Measurements from ENCODE around the gene DAB1.

The DAB1 gene

DNA sequence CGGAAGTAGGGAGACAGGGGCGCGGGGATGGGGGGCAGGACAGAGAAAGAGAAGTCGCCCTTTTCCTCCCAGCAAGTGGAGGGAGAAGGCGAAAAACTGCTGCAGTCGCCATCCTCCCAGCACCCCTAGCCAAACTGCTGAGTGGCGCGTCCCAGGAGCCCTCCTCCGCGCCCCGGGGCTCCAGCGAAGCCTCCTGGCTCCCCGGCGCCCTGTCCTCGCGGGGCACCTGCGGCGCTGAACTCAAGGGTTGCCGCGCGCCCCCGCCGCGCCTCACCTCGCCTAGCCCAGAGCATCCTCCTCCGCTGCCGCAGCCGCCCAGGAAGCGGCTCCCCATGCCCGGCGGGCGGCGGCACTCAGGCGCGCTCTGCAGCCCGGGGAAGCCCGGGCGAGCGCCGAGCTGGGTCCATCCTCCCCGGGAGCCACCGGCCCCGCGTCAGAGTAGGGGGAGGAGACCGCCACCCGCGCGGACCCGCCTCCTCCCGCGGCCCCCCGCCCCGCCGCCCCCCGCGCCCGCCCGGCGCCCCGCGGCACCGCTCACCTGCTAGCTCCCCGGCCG, at the start of gene DAB1:
Gene DAB1, minus strand, starts transcription at position 405 of the 556 bp plus-strand sequence. CDS start 133,030 bp downstream, outside the sequence.
- no peak for DNase-seq (ENCODE audit: low read depth in 3 of 3)

DNA sequence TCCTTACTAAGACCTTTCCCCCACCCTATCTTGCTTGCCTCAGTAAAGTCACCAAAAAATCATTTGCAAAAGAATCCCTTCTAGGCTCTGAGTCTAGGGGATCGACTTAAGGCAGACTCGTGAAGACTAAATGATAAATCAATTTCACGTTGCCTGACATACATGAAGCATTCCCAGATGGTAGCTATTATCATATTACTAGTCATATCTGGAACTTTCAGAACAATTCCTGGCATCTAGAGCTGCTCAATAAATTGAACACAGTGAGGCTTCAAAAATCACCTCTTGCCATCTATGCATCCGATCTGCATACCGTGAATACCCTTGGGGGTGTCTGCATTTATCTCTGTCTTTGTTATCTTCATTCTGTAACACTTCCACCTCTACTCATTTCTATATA, 49.6 kb upstream of the DAB1 start:
- DNase-seq (ENCODE audit: low read depth in 3 of 3): no peak

DNA sequence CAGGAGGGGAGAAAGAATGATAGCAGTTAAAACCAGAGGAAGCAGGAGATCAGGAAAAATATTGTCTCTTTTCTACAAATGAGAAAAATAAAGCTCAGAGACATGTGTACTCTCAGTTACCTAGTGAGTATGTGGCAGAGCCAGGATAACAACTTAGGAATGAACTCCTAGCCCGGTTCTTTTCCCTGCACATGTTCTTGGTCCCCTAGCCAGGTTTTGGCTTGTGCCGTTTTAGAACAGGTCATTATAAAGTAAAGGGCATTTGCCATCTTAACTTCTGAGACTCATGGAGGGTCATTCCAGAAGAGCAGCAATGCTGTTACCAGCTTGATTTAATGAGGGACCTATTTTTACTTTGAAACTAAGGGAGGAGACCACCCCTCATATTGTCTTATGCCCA, 48.1 kb upstream of the DAB1 start:
- no peak for DNase-seq (ENCODE audit: low read depth in 3 of 3)

DNA sequence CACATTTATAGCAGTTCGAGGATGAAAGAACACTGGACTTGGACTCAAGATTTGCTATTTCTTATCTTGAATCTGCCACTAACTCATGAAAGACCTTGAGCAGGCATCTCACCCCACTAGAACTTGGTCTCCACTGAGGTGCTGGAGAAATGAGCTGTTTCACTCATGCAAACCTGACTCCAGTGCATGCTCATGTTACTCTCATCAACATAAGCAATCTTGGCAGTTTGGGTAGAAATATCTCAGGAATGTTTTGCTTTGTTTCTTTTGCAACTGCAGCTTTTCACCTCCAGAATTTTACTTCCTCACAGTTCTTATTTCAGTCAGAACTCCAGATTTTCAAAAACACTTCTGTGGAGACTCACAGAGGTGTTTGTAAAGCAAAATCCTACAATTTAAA, 46.2 kb upstream of the DAB1 start:
- no peak for DNase-seq (ENCODE audit: low read depth in 3 of 3)

DNA sequence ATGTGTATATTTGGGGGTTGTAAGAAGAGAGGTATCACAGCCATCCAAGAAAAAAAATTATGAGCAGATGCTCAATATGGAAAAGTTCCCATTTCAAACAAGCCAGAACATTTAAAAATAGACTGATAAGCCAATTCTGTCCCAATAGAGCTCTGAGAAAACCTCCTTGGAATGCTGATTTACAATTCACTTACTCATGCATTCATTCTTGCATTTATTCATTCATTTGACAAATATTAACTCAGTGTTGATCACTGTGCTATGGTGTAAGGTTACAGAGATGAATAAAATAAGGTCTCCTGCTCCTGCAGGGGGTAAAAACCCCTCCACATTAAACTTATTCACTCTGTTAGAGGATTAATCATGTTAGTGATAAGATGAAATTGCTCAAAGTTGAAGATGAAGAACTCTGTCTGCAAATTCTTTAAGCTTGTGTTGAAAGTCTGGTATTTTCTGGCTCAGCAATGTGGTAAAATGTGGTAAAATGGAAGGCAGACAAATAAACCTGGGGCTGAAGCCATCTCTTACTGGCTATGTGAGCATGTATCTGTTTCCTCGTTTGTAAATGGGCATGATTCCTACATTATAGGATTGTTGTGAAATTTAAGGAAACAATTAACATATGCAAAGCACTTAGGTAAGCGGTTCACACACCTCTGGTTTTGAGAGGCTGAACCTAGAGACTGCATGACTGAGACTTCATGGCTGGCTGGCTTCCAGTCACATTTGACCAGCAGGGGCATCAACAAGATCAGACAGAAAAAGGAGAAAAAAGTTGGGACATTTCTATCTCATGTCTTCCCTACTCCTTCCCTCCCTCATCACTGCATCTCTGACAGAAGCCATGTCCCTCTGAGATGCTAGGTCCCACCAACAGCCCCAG, 45.0 kb upstream of the DAB1 start:
- DNase-seq (ENCODE audit: low read depth in 3 of 3): no peak

DNA sequence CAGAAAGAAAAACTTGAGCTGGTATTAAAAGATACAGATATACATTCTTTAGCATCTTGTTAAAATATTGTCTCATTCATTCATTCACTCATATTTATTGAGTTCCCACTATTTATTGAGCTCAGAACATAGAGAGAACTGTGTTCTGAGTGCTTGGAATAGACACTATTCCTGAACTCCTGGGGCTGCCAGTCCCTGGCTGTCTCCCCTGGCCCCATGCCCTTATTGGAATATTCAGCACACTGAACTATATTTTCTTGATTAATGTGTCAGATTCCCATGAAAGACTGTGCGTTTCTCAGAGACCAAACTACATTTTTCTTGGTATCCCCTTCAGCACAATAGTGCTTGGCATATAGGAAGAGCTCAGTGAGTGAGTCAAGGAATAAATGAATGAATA, 44.0 kb upstream of the DAB1 start:
- DNase-seq (ENCODE audit: low read depth in 3 of 3): no peak

DNA sequence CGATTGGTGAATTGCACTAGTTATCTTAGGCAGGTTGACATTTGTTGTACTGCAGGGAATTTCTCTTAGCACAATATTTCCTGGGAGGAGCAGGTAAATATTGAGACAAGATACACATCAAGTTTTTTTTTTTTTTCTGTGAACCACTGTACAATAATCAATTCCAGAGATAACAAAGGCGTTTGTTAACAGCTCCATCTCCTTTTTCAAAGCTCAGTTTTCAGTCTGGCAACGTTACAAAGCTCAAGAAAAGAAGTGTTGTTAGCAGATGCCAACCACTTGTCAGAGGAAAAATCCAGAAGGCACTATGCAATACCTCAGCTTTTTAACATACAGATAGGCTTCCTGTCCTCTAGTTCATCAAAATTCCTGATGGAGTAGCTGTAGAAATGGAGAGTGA, 40.9 kb upstream of the DAB1 start:
- no peak for DNase-seq (ENCODE audit: low read depth in 3 of 3)

DNA sequence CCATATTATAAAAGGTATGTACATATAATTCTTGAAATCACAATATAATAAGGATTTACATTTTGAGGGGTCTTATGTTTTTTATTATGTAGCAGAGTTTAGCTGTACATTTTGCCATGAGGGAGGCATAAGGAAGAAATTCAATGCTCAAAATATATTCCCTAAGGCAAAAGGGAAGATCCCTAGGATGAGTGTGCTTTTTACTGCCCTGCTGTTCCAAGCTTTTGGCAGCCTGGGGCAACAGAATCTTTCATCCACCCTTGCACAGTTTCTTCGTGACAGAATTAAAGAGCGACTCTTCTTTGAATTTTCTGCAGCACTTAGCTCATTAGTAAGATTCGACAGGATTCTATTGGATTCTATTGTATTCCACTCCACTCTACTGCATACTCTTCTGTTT, 39.5 kb upstream of the DAB1 start:
- no peak for DNase-seq (ENCODE audit: low read depth in 3 of 3)

DNA sequence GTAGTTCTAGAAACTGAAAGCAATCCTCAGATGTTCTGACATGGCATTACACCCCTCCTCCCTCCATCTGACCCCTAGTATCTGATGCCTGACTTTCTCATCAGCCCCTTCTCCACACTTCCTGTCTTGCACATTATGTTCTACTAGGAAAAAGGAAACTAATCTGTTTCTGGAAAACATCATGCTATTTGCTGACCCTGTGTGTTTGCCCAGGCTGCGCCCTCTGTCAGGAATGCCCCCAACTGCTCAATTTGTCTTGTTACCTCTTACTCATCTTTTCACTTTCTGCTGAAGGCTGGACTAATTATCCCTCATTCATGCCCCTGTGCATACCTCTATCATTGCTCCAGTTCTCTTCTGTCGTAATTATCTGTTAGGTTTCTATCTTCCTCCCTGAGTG, 37.5 kb upstream of the DAB1 start:
- no peak for DNase-seq (ENCODE audit: low read depth in 3 of 3)

DNA sequence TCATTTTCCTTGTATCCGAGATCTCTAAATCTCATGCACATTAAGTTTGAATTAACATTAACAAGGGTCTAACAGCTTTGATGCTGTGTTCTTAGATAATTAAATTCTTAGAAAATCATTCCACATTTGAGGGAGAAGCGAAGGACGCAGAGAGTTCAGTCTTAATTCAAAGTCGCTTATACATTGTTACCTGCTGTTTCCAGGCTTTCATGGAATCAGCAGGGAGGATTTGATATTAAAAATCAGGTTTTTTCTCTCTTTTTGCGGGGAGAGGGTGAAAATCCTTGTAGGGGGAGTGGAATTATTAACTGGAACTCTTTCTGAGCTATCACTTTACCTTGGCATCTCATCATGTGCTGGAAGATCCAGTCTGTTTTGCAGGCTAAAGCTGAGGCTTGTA, 27.7 kb upstream of the DAB1 start:
- DNase-seq (ENCODE audit: low read depth in 3 of 3): no peak

DNA sequence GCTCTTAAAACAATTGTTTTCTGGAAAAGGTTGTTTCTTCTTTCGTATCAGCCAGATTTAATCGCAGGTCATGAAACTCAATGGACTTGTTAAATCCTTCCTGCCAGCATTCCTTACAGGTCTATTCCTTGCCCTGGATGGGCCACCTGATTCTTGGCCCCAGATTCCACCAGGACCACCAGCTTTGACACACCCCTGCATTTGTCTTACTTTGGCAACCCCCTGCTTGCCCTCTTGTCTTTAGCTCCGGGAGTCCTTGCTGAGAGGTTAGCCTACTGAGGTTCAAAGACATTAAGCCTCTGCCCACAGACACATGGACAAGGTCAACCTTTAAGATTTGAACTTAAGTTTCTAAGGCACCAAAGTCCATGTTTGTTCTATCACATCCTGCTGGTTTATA, 27.1 kb upstream of the DAB1 start:
- no peak for DNase-seq (ENCODE audit: low read depth in 3 of 3)

DNA sequence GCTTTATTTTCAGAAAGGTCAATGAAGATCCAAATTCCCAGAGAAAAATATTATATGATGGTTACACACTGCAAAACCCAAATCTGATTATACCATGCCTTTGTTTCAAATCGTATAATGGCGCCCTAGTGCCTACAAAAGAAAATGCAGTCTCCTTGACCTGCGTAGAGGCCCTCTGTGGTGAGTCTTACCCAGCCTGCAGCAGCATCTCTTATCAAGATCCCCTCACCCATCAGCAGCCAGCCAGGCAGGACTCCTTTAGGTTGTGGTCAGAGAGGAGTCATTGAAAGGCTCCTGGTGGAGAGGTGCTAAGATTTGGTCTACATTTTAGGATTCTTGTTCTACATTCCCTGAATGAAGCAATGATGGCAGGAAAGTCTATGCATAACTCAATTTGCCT, 23.7 kb upstream of the DAB1 start:
- DNase-seq (ENCODE audit: low read depth in 3 of 3): no peak

DNA sequence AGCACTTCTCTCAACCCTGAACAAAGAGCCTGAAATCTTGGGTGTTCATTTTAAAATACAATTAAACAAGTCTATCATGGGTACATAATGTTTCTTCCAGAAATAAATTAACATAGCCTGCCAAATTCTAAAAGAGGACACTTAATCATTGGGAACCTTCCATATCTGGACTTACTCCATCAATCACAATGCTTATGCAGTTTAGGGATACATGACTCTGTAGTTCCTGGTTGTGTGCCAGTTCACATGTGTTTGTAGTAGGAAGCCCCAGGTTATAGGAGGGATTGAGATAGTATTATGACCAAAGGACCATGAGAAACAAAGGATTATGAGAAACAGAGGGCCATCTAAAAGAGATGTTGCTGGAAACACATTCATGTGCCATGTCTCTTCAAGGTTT, 19.1 kb upstream of the DAB1 start:
- no peak for DNase-seq (ENCODE audit: low read depth in 3 of 3)

DNA sequence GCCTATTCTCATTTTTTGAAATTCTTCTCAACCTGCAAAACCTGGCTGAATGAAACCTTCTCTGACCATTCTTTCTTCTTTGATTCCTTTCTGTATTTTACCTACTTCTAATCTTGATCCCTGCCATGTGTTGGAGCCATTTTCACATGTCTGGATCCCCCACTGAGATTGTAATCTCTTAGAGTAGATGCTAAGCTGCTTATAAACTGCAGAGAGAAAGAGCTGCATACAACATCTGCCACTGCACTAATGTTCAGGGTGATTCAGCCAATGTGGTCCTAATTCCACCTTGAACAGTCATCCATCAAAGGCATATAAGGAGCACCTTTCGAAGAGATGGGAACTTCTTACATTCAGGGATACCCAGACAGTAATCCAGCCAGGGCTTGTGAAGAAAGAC, 16.2 kb upstream of the DAB1 start:
- DNase-seq (ENCODE audit: low read depth in 3 of 3): no peak

DNA sequence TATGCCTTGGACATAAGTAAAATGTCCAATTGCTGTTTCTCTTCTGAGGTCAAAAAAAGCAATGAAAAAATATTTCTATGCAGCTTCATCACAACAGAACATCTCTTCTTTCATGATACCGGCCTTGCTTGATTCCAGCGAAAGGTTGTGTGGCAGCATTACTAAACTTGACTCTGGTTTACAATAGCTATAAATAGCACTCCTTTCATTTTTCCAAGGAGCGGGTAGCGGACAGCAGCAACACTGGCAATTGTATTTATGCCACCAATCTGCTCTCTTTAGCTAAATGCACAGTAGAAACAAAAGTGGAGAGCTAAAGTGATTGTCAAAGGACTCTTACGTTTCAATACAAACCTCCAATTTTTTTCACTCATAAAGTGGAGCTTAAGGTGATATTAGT, 7.5 kb upstream of the DAB1 start:
- DNase-seq (ENCODE audit: low read depth in 3 of 3): no peak

DNA sequence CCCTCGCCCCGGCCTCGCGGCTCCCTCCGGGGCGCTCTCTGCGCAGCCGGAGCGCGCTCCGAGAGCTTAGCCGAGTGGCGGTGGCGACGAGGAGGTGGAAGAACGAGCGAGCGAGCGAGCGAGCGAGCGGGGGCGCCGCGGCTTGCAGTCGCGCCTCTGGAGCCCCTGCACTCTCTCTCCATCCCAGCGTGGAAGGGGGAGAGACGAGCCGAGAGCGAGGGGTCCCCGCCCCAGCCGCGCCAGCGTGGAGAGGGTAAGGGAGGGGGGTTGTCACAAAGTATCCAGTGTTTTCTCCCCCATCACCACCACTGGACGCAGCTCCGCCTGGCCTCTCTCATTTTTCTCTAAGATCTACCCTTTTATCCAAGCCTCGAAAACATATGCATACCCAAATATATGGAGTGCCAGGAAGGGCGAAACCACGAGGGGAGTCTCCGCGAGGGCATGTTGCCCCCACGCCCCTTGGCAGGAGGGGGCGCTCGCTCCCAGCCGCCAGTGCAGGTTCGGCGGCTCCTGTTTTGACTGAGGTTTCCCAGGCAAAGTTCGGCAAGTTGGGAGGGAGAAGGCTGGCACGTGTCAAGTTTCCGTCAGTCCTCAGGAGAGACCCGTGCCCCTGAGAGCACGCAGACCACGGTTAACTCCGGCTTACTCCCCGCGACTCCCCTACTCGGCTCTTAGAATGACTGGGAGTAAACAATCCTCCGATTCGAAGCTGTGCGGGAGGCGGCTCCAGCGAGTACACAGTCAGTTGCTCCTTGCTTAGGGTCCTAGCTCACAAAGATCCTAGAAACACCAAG, 569 bp upstream of the DAB1 start:
- no peak for DNase-seq (ENCODE audit: low read depth in 3 of 3)

DNA sequence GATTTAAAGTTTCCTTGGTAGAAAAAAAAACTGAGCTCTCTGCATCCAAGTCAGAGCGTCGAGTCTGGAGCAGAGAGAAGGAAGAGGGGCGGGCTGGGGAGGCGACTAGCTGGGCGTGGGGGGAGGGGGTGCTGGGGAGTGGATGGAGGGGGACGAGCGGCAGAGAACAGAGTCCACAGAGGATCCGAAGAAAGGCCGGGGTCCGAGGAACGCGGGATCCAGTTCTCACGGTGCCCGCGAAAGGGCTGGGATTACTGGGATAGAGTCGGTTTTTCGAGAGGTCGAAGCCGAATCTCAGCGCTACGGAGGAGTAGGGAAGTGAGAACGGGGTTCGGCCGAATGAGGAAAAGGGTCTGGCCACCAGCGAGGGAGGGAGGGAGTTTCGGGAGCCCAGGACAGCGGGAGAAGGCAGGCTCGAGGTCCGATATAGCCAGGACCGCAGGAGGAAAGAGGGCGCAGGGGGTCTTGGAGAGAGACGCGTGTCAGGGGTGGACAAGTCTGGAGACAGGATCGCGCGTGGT, 665 bp downstream of the DAB1 start:
- no peak for DNase-seq (ENCODE audit: low read depth in 3 of 3)

DNA sequence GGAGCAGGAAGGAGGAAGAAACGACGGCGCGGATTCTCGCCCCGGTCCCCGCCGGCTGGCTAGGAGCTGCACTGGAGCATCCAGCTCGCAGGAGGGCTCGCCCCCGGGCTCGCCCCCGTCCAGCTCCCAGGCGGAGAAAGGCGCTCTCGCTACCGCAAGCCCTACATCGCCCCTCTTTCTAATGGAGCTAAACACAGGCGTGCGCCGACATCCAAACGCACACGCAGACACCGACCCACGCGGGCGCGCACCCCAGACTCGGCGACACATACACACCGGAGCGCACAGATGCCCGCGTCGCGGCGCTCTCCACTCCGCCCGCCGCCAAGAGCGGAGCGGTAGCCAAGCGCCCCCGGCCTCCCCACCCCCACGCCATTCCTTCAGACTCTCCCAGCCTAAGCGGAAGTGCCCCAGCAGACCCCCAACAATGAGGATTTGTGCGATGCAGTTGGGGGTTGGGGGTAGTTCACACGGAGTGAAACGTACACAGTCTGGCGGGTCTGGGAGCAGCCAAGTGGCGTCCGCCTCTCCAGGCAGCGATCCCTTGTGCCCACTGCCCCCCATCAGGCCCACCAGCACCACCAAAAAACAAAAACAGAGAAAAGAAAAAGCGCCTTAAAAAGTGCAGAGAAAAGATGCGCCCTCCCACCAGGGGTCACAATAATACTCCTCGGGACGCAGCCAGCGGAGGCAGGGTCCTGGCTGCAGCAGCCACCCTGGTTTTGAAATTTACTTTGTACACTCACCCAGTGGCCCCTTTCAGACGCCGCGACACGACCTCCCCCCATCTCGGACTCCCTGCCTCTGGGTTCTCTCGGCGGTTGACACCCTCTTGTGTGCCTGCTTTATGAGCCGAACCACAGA, 1.4 kb downstream of the DAB1 start:
- DNase-seq (ENCODE audit: low read depth in 3 of 3): no peak

DNA sequence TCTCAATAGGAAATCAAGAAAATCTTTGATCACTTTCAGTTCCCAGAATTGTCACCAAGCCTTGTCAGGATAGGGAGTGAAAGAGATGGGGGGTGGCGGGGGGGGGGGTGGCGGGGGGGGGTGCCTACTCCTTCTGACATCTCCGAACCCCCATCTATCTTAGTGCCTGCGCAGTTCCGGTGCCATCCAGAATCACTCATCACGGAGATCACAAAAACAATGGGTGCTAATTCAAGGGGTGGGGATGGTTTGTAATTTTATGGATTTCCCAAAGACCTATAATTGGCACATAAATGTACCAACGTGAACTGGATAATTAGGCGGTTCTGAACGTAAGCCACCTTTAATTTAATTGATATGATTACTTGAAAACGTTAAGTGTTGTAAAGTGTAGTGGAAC, 2.1 kb downstream of the DAB1 start:
- no peak for DNase-seq (ENCODE audit: low read depth in 3 of 3)

DNA sequence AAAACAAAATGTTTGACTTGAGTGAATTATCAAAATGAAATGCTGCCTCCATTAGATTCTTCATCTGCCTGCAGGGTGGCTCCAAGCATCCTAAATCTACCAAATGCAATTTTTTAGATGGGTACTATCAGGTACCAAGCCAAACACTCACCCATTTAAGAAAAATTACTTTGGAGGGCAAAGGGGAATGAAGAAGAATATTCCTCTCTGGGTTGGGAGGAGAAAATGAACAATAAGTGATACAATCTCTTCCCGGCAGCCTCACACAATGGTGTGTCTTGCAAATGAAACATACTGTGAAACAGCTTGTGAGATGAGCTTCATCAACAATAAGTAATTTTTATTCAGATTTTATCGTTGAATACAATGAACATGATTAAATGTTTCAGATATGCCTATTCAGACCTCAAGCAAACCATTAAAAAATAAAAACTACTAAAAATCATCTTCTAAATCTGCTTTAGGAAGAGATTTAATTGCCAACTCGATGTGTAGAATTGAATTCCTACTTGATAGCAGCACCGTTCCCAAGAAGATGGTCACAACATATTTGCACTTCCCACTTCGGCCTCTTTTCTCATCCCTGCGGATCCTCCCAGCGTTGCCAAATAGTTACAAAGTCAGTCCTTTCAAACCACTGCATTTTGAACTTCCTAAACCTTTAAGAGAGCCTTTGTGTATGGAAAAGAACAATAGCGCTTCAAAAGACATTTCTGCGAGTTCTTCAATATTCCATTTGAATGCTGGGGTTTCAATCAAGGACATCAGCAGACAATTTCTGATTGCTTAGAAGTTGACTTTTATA, 2.7 kb downstream of the DAB1 start:
- DNase-seq (ENCODE audit: low read depth in 3 of 3): no peak

DNA sequence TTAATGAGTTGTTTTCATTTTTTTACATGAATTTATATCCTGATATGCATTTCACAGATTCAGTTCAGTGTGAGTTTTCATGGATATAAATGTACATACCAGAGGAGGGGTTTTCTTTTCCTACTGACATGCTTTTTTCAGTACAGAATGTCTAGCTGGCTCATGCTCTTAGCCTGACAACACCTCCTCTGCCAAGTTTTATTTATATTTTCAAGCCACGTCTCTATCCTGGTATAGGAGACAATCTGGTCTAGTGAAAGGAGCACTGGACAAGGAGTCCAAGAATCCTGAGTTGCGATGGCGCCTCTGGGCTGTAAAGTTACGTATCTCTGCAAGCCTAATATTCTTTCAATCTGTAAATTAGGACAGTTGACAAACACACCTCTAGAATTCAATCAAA, 4.9 kb downstream of the DAB1 start:
- no peak for DNase-seq (ENCODE audit: low read depth in 3 of 3)

All from stimulated activated CD4-positive, alpha-beta T cell treated with anti-CD3 and anti-CD28 coated beads, TNF-alpha, amount 100 ng/mL, for 4 hours (primary cell).